Panc1 (cell line): ENCODE results near the gene CCDC6. TPM values are rescaled to one million over a fixed set of nuclear protein-coding genes. Genes with fewer than 3 reads are reported as not detected.

Experiments used
- ATAC-seq: fragments of 200-7000 bp; cut with Tn5 transposase; 2 replicates; pipeline ENCODE4 v1.9.1; 2020; ENCODE audit warnings: mild to moderate bottlenecking, moderate library complexity
- BruUV-seq: library from RNA; stranded (reverse); fragments of 400-500 nt; replicated peaks from 2 replicates; lab custom pipeline; 2021; lab: Mats Ljungman, UMichigan
- CTCF ChIA-PET: fragments of 300-600 bp; sonication (Branson Sonifier 250); formaldehyde crosslinking; loops from one replicate; lab custom pipeline; 2022; ENCODE audit warnings: antibody characterized with exemption; lab: Charles Lee
- POLR2A ChIA-PET: fragments of 300-600 bp; sonication (Branson Sonifier 250); formaldehyde crosslinking; loops from one replicate; lab custom pipeline; 2022; ENCODE audit warnings: antibody characterized with exemption; lab: Charles Lee
- DNase-seq: peaks from one replicate; pipeline ENCODE4 v3.0.0-alpha.2; 2010; ENCODE audit warnings: low read depth, low spot score
- H3K27ac ChIP-seq: 2 replicates; pipeline ENCODE4 v1.5.1; 2011; ENCODE audit warnings: mild to moderate bottlenecking, low read length, inconsistent platforms
- H3K27me3 ChIP-seq: fragments of 200-500 bp; sonication (Bioruptor generic); 2 replicates; pipeline ENCODE4 v1.6.0; 2014; ENCODE audit warnings: low read length, inconsistent platforms; ENCODE audit not compliant: control insufficient read depth, insufficient read depth
- H3K36me3 ChIP-seq: fragments of 200-500 bp; sonication (Bioruptor generic); 2 replicates; pipeline ENCODE4 v1.5.1; 2014; ENCODE audit warnings: inconsistent platforms, mild to moderate bottlenecking, low read length, moderate library complexity; ENCODE audit not compliant: control insufficient read depth, insufficient read depth
- H3K4me1 ChIP-seq: 2 replicates; pipeline ENCODE4 v1.5.1; 2011; ENCODE audit warnings: inconsistent platforms, mild to moderate bottlenecking, low read length, moderate library complexity; ENCODE audit not compliant: control insufficient read depth, insufficient read depth
- H3K4me3 ChIP-seq, 2 experiments: 2 replicates each; pipeline ENCODE4 v1.5.1; 2011 to 2012; ENCODE audit warnings: low read depth in 2 of 2, low read length in 2 of 2, mild to moderate bottlenecking in 2 of 2, inconsistent platforms in 1 of 2, moderate library complexity in 1 of 2
- H3K9me3 ChIP-seq: fragments of 200-500 bp; sonication (Bioruptor generic); 2 replicates; pipeline ENCODE4 v1.5.1; 2014; ENCODE audit warnings: low read depth, mild to moderate bottlenecking, inconsistent platforms, low read length, moderate library complexity; ENCODE audit not compliant: control insufficient read depth, insufficient read depth
- POLR2AphosphoS5 ChIP-seq: IDR thresholded peaks from 2 replicates; pipeline ENCODE4 v1.6.1; 2012; ENCODE audit warnings: mild to moderate bottlenecking, low read depth, low read length, moderate library complexity
- SIN3A ChIP-seq: IDR thresholded peaks from 2 replicates; pipeline ENCODE4 v1.6.1; 2012; ENCODE audit warnings: low read depth, mild to moderate bottlenecking, low read length, moderate library complexity, borderline replicate concordance; ENCODE audit not compliant: insufficient read depth
- TCF7L2 ChIP-seq: IDR thresholded peaks from 2 replicates; pipeline ENCODE4 v1.6.1; 2011; ENCODE audit warnings: mild to moderate bottlenecking, low read depth, low read length, inconsistent platforms
- in situ Hi-C: cut with HindIII; loops from 2 replicates; pipeline ENCODE4 v1.10.0; 2016; ENCODE audit warnings: low sequenced_read_pairs, low pct_unique_long_range_greater_than_20kb
- intact Hi-C: fragments of 100-400 bp; cut with micrococcal nuclease; formaldehyde crosslinking; loops from one replicate; pipeline ENCODE4 v1.10.0; 2022; ENCODE audit not compliant: unreplicated experiment
- total RNA-seq: library from RNA; stranded (reverse); gene quantifications from one replicate; pipeline ENCODE4 v1.2.1, GENCODE V29; 2021; ENCODE audit not compliant: unreplicated experiment
- TF ChIP-seq, protein P1 (sequence below), 2 experiments: IDR thresholded peaks; 2 replicates each; pipeline ENCODE4 v1.6.1; 2011 to 2012; ENCODE audit warnings: low read depth in 2 of 2, control low read depth in 1 of 2, low read length in 1 of 2, mild to moderate bottlenecking in 1 of 2, moderate library complexity in 1 of 2; ENCODE audit not compliant: insufficient read depth in 1 of 2
- TF ChIP-seq, protein P2 (sequence below): fragments of 450-650 bp; IDR thresholded peaks from 2 replicates; pipeline ENCODE4 v1.5.1; 2017; ENCODE audit warnings: mild to moderate bottlenecking

The CCDC6 gene
- total RNA-seq, 1 experiment from 2014 or later = 48.7 TPM

DNA sequence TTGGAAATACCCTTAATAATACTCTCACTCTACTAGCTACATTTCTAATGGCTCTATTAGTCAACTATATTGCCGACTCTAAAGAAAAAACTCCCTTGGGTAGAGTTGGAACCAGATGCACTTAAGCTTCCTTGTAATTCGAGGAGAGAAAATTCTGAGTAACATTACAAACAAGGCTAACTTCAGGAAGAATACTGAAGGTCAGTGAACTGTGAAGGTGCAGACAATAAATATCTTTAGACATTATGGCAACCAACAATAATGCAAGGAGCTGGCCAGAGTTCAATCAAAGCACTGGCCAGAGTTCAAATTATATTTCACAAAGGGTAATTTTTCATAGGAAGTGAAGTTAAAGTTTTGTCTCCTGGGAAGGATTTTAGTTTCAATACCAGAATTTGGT lies 112.4 kb downstream of the CCDC6 start:
- BruUV-seq = no TSS peak
- Histone ChIP-seq H3K27ac (no peak overlapping the region), H3K9me3 (no peaks in the 10 kb centered on the region), H3K27me3 (no peaks in the 10 kb centered on the region), H3K4me3 (no peak overlapping the region), H3K4me1 (no peaks in the 10 kb centered on the region), H3K36me3 (peaks cover 15% of the 10 kb centered on the region)
- CTCF ChIA-PET = no interaction called here
- intact Hi-C loops (no loop called here), in situ Hi-C loops (no loop called here)
- TF ChIP-seq, protein P1, sequence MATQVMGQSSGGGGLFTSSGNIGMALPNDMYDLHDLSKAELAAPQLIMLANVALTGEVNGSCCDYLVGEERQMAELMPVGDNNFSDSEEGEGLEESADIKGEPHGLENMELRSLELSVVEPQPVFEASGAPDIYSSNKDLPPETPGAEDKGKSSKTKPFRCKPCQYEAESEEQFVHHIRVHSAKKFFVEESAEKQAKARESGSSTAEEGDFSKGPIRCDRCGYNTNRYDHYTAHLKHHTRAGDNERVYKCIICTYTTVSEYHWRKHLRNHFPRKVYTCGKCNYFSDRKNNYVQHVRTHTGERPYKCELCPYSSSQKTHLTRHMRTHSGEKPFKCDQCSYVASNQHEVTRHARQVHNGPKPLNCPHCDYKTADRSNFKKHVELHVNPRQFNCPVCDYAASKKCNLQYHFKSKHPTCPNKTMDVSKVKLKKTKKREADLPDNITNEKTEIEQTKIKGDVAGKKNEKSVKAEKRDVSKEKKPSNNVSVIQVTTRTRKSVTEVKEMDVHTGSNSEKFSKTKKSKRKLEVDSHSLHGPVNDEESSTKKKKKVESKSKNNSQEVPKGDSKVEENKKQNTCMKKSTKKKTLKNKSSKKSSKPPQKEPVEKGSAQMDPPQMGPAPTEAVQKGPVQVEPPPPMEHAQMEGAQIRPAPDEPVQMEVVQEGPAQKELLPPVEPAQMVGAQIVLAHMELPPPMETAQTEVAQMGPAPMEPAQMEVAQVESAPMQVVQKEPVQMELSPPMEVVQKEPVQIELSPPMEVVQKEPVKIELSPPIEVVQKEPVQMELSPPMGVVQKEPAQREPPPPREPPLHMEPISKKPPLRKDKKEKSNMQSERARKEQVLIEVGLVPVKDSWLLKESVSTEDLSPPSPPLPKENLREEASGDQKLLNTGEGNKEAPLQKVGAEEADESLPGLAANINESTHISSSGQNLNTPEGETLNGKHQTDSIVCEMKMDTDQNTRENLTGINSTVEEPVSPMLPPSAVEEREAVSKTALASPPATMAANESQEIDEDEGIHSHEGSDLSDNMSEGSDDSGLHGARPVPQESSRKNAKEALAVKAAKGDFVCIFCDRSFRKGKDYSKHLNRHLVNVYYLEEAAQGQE (IDR thresholded peaks at IDR 0.05; ENCODE audit: insufficient read depth in 1 of 2, low read depth in 2 of 2, low read length in 1 of 2) = no peak
- TF ChIP-seq, protein P2, sequence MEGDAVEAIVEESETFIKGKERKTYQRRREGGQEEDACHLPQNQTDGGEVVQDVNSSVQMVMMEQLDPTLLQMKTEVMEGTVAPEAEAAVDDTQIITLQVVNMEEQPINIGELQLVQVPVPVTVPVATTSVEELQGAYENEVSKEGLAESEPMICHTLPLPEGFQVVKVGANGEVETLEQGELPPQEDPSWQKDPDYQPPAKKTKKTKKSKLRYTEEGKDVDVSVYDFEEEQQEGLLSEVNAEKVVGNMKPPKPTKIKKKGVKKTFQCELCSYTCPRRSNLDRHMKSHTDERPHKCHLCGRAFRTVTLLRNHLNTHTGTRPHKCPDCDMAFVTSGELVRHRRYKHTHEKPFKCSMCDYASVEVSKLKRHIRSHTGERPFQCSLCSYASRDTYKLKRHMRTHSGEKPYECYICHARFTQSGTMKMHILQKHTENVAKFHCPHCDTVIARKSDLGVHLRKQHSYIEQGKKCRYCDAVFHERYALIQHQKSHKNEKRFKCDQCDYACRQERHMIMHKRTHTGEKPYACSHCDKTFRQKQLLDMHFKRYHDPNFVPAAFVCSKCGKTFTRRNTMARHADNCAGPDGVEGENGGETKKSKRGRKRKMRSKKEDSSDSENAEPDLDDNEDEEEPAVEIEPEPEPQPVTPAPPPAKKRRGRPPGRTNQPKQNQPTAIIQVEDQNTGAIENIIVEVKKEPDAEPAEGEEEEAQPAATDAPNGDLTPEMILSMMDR = no peak
- TF ChIP-seq TCF7L2 (no peak), SIN3A (no peak), POLR2AphosphoS5 (no peak)
- POLR2A ChIA-PET = no interaction called here
- ATAC-seq = no peak
- DNase-seq = no peak

DNA sequence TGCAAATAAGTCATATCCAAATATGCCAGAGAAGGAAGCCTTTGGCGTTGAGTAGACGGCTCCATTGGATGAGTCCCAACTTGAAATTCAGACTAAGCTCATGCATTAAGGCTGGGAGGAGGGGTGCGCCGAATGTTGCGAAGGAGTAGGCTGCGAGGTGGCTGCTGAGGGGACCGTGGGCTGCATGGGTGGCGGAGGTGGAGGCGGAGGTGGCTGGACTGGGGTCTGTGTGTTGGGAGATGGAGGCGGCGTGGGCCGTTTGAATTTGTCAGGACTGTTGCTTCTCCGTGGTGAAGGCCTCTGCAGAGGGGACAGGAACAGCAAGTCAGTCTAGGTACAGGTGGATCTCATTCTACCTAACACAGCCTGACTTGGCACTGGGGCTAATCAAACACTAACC lies 113.5 kb downstream of the CCDC6 start:
- Histone ChIP-seq H3K27me3 (no peaks in the 10 kb centered on the region), H3K27ac (no peak overlapping the region), H3K36me3 (peaks cover 15% of the 10 kb centered on the region), H3K4me3 (no peak overlapping the region), H3K4me1 (no peaks in the 10 kb centered on the region), H3K9me3 (no peaks in the 10 kb centered on the region)
- no TSS peak for BruUV-seq
- DNase-seq (no peak), ATAC-seq (no peak)
- in situ Hi-C loops (no loop called here), intact Hi-C loops (no loop called here)
- ChIA-PET CTCF (no interaction called here), POLR2A (no interaction called here)
- no peak for TF ChIP-seq POLR2AphosphoS5
- no peak for TF ChIP-seq TCF7L2
- TF ChIP-seq SIN3A = no peak
- TF ChIP-seq, protein P1 (IDR thresholded peaks at IDR 0.05; ENCODE audit: insufficient read depth in 1 of 2, low read depth in 2 of 2, low read length in 1 of 2) = no peak
- TF ChIP-seq, protein P2 = no peak
